Activated B cell treated with CpG ODN at 0.5 μM for 24 hours (primary cell): ENCODE results near the gene EDNRB. TPM values are rescaled to one million over a fixed set of nuclear protein-coding genes. Genes with fewer than 3 reads are reported as not detected.

Experiments used
- ATAC-seq: fragments of 200-7000 bp; cut with Tn5 transposase; one replicate; pipeline ENCODE4 v1.10.0; 2021; ENCODE audit warnings: low read depth, mild to moderate bottlenecking, moderate library complexity
- CTCF ChIA-PET: fragments of 350-600 bp; sonication (Branson Sonifier 250); formaldehyde crosslinking; loops from one replicate; lab custom pipeline; 2021; ENCODE audit warnings: antibody characterized with exemption; lab: Charles Lee
- POLR2A ChIA-PET: fragments of 350-600 bp; sonication (Branson Sonifier 250); formaldehyde crosslinking; loops from one replicate; lab custom pipeline; 2021; ENCODE audit warnings: antibody characterized with exemption; lab: Charles Lee
- DNase-seq: peaks from one replicate; pipeline ENCODE4 v3.0.0; 2022
- H3K27ac Mint-ChIP-seq: one replicate; pipeline ENCODE4 v1.8.0; 2020; ENCODE audit warnings: mixed read lengths
- H3K27me3 Mint-ChIP-seq: one replicate; pipeline ENCODE4 v1.8.0; 2021; ENCODE audit warnings: mixed read lengths
- H3K36me3 Mint-ChIP-seq: one replicate; pipeline ENCODE4 v1.8.0; 2021; ENCODE audit warnings: low read depth, mixed read lengths
- H3K4me1 Mint-ChIP-seq: one replicate; pipeline ENCODE4 v1.8.0; 2021; ENCODE audit warnings: mixed read lengths
- H3K4me3 Mint-ChIP-seq: one replicate; pipeline ENCODE4 v1.8.0; 2020; ENCODE audit warnings: mild to moderate bottlenecking, mixed read lengths
- H3K9me3 Mint-ChIP-seq: one replicate; pipeline ENCODE4 v1.8.0; 2020; ENCODE audit warnings: mixed read lengths
- CTCF ChIP-seq: fragments of 200-600 bp; IDR thresholded peaks from one replicate; pipeline ENCODE4 v1.8.0; 2022; ENCODE audit warnings: antibody characterized with exemption, mild to moderate bottlenecking
- intact Hi-C: fragments of 100-400 bp; cut with micrococcal nuclease; formaldehyde crosslinking; loops from one replicate; pipeline ENCODE4 v1.15.1; 2024
- total RNA-seq: library from RNA; stranded (reverse); gene quantifications from 2 replicates; pipeline ENCODE4 v1.2.3, GENCODE V29; 2022

EDNRB gene
- total RNA-seq, 1 donor from 2014 or later = not detected

GRCh38 chr13:77866971-77867370, 51.7 kb downstream of the EDNRB start:
- DNase-seq (no peak), ATAC-seq (no peak)
- Mint-ChIP-seq H3K4me3 (no peak overlapping the region), H3K36me3 (no peaks in the 10 kb centered on the region), H3K27ac (no peak overlapping the region), H3K9me3 (peaks cover 14% of the 10 kb centered on the region), H3K4me1 (no peaks in the 10 kb centered on the region), H3K27me3 (peaks cover 6% of the 10 kb centered on the region)
- no peak for TF ChIP-seq CTCF
- CTCF ChIA-PET = no interaction called here
- intact Hi-C loops = no loop called here
- POLR2A ChIA-PET = no interaction called here

GRCh38 chr13:77865622-77866021, 53.0 kb downstream of the EDNRB start:
- intact Hi-C loops = no loop called here
- ChIA-PET CTCF (no interaction called here), POLR2A (no interaction called here)
- Mint-ChIP-seq H3K27me3 (peaks cover 6% of the 10 kb centered on the region), H3K4me1 (no peaks in the 10 kb centered on the region), H3K27ac (no peak overlapping the region), H3K9me3 (peaks cover 14% of the 10 kb centered on the region), H3K36me3 (no peaks in the 10 kb centered on the region), H3K4me3 (no peak overlapping the region)
- no peak for TF ChIP-seq CTCF
- ATAC-seq = no peak
- no peak for DNase-seq

- ChIA-PET CTCF (no interaction called here), POLR2A (no interaction called here)
- TF ChIP-seq CTCF = no peak
- Mint-ChIP-seq H3K36me3 (no peaks in the 10 kb centered on the region), H3K27me3 (peaks cover 6% of the 10 kb centered on the region), H3K4me3 (no peak overlapping the region), H3K27ac (no peak overlapping the region), H3K9me3 (peaks cover 7% of the 10 kb centered on the region), H3K4me1 (no peaks in the 10 kb centered on the region)
- intact Hi-C loops = no loop called here
- DNase-seq (no peak), ATAC-seq (no peak)
These were observed 55.5 kb downstream of the EDNRB start for GRCh38 chr13:77863144-77863543.

GRCh38 chr13:77861741-77862140, 56.9 kb downstream of the EDNRB start:
- intact Hi-C loops = no loop called here
- Mint-ChIP-seq H3K36me3 (no peaks in the 10 kb centered on the region), H3K4me3 (no peak overlapping the region), H3K27ac (no peak overlapping the region), H3K27me3 (peaks cover 6% of the 10 kb centered on the region), H3K4me1 (no peaks in the 10 kb centered on the region), H3K9me3 (no peaks in the 10 kb centered on the region)
- ATAC-seq (no peak), DNase-seq (no peak)
- POLR2A ChIA-PET = no interaction called here
- CTCF ChIA-PET = no interaction called here
- no peak for TF ChIP-seq CTCF

GRCh38 chr13:77860507-77860981, 58.1 kb downstream of the EDNRB start:
- intact Hi-C loops = no loop called here
- POLR2A ChIA-PET = no interaction called here
- DNase-seq = no peak
- no peaks in the 10 kb centered on the region for H3K36me3 Mint-ChIP-seq
- no peaks in the 10 kb centered on the region for H3K9me3 Mint-ChIP-seq
- CTCF ChIA-PET = no interaction called here
- no peak for TF ChIP-seq CTCF
- no peaks in the 10 kb centered on the region for H3K4me1 Mint-ChIP-seq
- no peak overlapping the region for H3K27ac Mint-ChIP-seq
- H3K4me3 Mint-ChIP-seq = no peak overlapping the region
- ATAC-seq = no peak
- H3K27me3 Mint-ChIP-seq = peaks cover 8% of the 10 kb centered on the region
